ACC112 (cell line): ENCODE measurements around the gene SPA17.

Experiments
- H2AFZ ChIP-seq: fragments of 200-600 bp; sonication (generic); one replicate; pipeline ENCODE4 v1.6.0; 2017; ENCODE audit warnings: antibody characterized with exemption, low read length; ENCODE audit not compliant: unreplicated experiment
- H3K27ac ChIP-seq: fragments of 200-600 bp; sonication (generic); 2 replicates; pipeline ENCODE4 v1.5.1; 2014; ENCODE audit warnings: low read depth, mild to moderate bottlenecking, antibody characterized with exemption, low read length, moderate library complexity
- H3K27me3 ChIP-seq: fragments of 200-600 bp; sonication (generic); 2 replicates; pipeline ENCODE4 v1.6.1; 2014; ENCODE audit warnings: mild to moderate bottlenecking, antibody characterized with exemption, low read length, moderate library complexity, mixed read lengths; ENCODE audit not compliant: insufficient read depth
- H3K36me3 ChIP-seq: fragments of 200-600 bp; sonication (generic); 2 replicates; pipeline ENCODE4 v1.6.1; 2016; ENCODE audit warnings: mild to moderate bottlenecking, antibody characterized with exemption, low read length, moderate library complexity, mixed read lengths; ENCODE audit not compliant: insufficient read depth
- H3K4me1 ChIP-seq: fragments of 200-600 bp; sonication (generic); one replicate; pipeline ENCODE4 v1.6.1; 2016; ENCODE audit warnings: low read length, mixed read lengths; ENCODE audit not compliant: insufficient read depth, unreplicated experiment, control insufficient read depth
- H3K4me3 ChIP-seq: fragments of 200-600 bp; sonication (generic); 2 replicates; pipeline ENCODE4 v1.5.1; 2014; ENCODE audit warnings: mild to moderate bottlenecking, low read depth, low read length
- H3K79me2 ChIP-seq: fragments of 200-600 bp; sonication (generic); one replicate; pipeline ENCODE4 v1.6.0; 2016; ENCODE audit warnings: low read length; ENCODE audit not compliant: control insufficient read depth, unreplicated experiment, insufficient read depth

The SPA17 gene

GRCh38 chr11:124682443-124682842 lies 8.7 kb downstream of the SPA17 start:
- peaks cover 20% of the 10 kb centered on the region for H3K36me3 ChIP-seq
- H3K4me3 ChIP-seq, result no peak overlapping the region
- H3K79me2 ChIP-seq, result no peaks in the 10 kb centered on the region
- no peak overlapping the region for H2AFZ ChIP-seq
- no peaks in the 10 kb centered on the region for H3K27me3 ChIP-seq
- no peaks in the 10 kb centered on the region for H3K4me1 ChIP-seq
- H3K27ac ChIP-seq, result no peak overlapping the region

- no peaks in the 10 kb centered on the region for H3K27me3 ChIP-seq
- no peak overlapping the region for H2AFZ ChIP-seq
- H3K79me2 ChIP-seq, result no peaks in the 10 kb centered on the region
- H3K27ac ChIP-seq, result no peak overlapping the region
- no peak overlapping the region for H3K4me3 ChIP-seq
- H3K36me3 ChIP-seq, result no peaks in the 10 kb centered on the region
- H3K4me1 ChIP-seq, result no peaks in the 10 kb centered on the region
These were observed 19.4 kb downstream of the SPA17 start for GRCh38 chr11:124693142-124693541.

- Histone ChIP-seq H3K4me3 (no peak overlapping the region), H3K4me1 (no peaks in the 10 kb centered on the region), H3K79me2 (no peaks in the 10 kb centered on the region), H3K27ac (no peak overlapping the region), H2AFZ (no peak overlapping the region), H3K36me3 (no peaks in the 10 kb centered on the region), H3K27me3 (peaks cover 39% of the 10 kb centered on the region)
These were observed 25.8 kb downstream of the SPA17 start for GRCh38 chr11:124699547-124699946.

GRCh38 chr11:124700028-124700427 lies 26.3 kb downstream of the SPA17 start:
- Histone ChIP-seq H3K79me2 (no peaks in the 10 kb centered on the region), H3K4me3 (no peak overlapping the region), H3K36me3 (no peaks in the 10 kb centered on the region), H3K4me1 (no peaks in the 10 kb centered on the region), H2AFZ (no peak overlapping the region), H3K27ac (no peak overlapping the region), H3K27me3 (peaks cover 39% of the 10 kb centered on the region)

- Histone ChIP-seq H2AFZ (no peak overlapping the region), H3K27ac (no peak overlapping the region), H3K36me3 (no peaks in the 10 kb centered on the region), H3K79me2 (no peaks in the 10 kb centered on the region), H3K4me3 (no peak overlapping the region), H3K4me1 (no peaks in the 10 kb centered on the region), H3K27me3 (peaks cover 15% of the 10 kb centered on the region)
These were observed 34.1 kb downstream of the SPA17 start for GRCh38 chr11:124707829-124708228.

GRCh38 chr11:124712392-124712791 lies 38.7 kb downstream of the SPA17 start:
- Histone ChIP-seq H2AFZ (no peak overlapping the region), H3K79me2 (no peaks in the 10 kb centered on the region), H3K4me3 (no peak overlapping the region), H3K27ac (no peak overlapping the region), H3K27me3 (peaks cover 3% of the 10 kb centered on the region; the same call in 1 of the 2 replicates), H3K4me1 (peaks cover under 1% of the 10 kb centered on the region), H3K36me3 (no peaks in the 10 kb centered on the region)

GRCh38 chr11:124716591-124716990 lies 42.9 kb downstream of the SPA17 start:
- Histone ChIP-seq H3K27ac (no peak overlapping the region), H2AFZ (no peak overlapping the region), H3K36me3 (no peaks in the 10 kb centered on the region), H3K27me3 (peaks cover 35% of the 10 kb centered on the region), H3K79me2 (no peaks in the 10 kb centered on the region), H3K4me1 (peaks cover 5% of the 10 kb centered on the region), H3K4me3 (no peak overlapping the region)

GRCh38 chr11:124717421-124717785 lies 43.7 kb downstream of the SPA17 start:
- Histone ChIP-seq H3K27me3 (peaks cover 40% of the 10 kb centered on the region), H3K4me1 (peaks cover 5% of the 10 kb centered on the region), H3K36me3 (no peaks in the 10 kb centered on the region), H2AFZ (peak overlapping the region; percentile 80), H3K4me3 (peak overlapping the region; percentile 77), H3K27ac (no peak overlapping the region), H3K79me2 (no peaks in the 10 kb centered on the region)

GRCh38 chr11:124717786-124718651 lies 44.3 kb downstream of the SPA17 start:
- Histone ChIP-seq H3K4me1 (peaks cover 5% of the 10 kb centered on the region), H3K27me3 (peaks cover 47% of the 10 kb centered on the region), H3K79me2 (no peaks in the 10 kb centered on the region), H3K27ac (no peak overlapping the region), H3K4me3 (peak overlapping the region; percentile 77), H2AFZ (peak overlapping the region; percentile 80), H3K36me3 (no peaks in the 10 kb centered on the region)

- H3K27me3 ChIP-seq, result peaks cover 54% of the 10 kb centered on the region
- H2AFZ ChIP-seq, result no peak overlapping the region
- peak overlapping the region; percentile 77 for H3K4me3 ChIP-seq
These were observed 45.1 kb downstream of the SPA17 start for GRCh38 chr11:124718801-124719200.

GRCh38 chr11:124719534-124719933 lies 45.8 kb downstream of the SPA17 start:
- H3K79me2 ChIP-seq, result no peaks in the 10 kb centered on the region
- no peak overlapping the region for H2AFZ ChIP-seq
- H3K27ac ChIP-seq, result no peak overlapping the region
- H3K27me3 ChIP-seq, result peaks cover 56% of the 10 kb centered on the region
- H3K36me3 ChIP-seq, result no peaks in the 10 kb centered on the region
- no peak overlapping the region for H3K4me3 ChIP-seq
- H3K4me1 ChIP-seq, result peaks cover 5% of the 10 kb centered on the region

More at GRCh38 chr11:124718801-124719200, 45.1 kb downstream of the SPA17 start:
- H3K79me2 ChIP-seq, result no peaks in the 10 kb centered on the region
- no peaks in the 10 kb centered on the region for H3K36me3 ChIP-seq
- H3K4me1 ChIP-seq, result peaks cover 5% of the 10 kb centered on the region
- no peak overlapping the region for H3K27ac ChIP-seq
